ENCODE measurements around the gene ANAPC4. TPM values are rescaled to one million over a fixed set of nuclear protein-coding genes. Genes with fewer than 3 reads are reported as not detected.
"Not testable (repeated sequence)": the region's sequence is repeated elsewhere in the genome, so short reads cannot be mapped to it uniquely, and the experiment has no call there.

ANAPC4 gene
- total RNA-seq, 1 donor from 2014 or later, result 12.2 TPM

- H3K4me1 ChIP-seq, result no peaks in the 10 kb centered on the region
- TF ChIP-seq, protein P1, sequence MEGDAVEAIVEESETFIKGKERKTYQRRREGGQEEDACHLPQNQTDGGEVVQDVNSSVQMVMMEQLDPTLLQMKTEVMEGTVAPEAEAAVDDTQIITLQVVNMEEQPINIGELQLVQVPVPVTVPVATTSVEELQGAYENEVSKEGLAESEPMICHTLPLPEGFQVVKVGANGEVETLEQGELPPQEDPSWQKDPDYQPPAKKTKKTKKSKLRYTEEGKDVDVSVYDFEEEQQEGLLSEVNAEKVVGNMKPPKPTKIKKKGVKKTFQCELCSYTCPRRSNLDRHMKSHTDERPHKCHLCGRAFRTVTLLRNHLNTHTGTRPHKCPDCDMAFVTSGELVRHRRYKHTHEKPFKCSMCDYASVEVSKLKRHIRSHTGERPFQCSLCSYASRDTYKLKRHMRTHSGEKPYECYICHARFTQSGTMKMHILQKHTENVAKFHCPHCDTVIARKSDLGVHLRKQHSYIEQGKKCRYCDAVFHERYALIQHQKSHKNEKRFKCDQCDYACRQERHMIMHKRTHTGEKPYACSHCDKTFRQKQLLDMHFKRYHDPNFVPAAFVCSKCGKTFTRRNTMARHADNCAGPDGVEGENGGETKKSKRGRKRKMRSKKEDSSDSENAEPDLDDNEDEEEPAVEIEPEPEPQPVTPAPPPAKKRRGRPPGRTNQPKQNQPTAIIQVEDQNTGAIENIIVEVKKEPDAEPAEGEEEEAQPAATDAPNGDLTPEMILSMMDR (IDR thresholded peaks at IDR 0.05; ENCODE audit: borderline replicate concordance), result no peak
- H3K27ac ChIP-seq (replicated peaks), result no peak overlapping the region
- no peak overlapping the region for H3K4me3 ChIP-seq
- H3K27me3 ChIP-seq (ENCODE audit: low read depth), result no peaks in the 10 kb centered on the region
- H3K36me3 ChIP-seq, result peaks cover 32% of the 10 kb centered on the region
- DNase-seq, result no peak
- intact Hi-C loops (cut with micrococcal nuclease), result no loop called here
- H3K9me3 ChIP-seq (replicated peaks), result no peaks in the 10 kb centered on the region
Measured at GRCh38 chr4:25367877-25368276, 9.2 kb upstream of the ANAPC4 start.

DNA sequence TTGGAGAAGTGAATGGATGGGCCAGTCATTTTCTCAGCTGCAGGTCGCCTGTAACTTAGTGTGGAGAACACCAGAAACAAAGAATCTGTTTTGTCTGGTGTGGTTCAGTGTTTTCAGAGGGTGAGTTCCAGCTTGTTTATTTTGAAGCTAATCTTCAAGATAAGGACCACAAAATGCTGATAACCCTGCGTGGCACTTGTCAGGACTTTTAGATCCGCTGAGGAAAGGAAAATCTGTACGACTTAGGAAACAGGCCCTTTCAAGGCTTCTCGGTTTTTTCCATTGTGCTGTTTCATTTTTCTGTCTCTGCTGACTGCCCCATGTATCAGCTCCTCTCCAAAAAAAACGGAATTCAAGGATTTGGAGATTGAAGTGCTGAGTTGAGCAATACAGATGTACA, 8.7 kb upstream of the ANAPC4 start:
- H3K36me3 ChIP-seq, result peaks cover 28% of the 10 kb centered on the region
- no peak for DNase-seq
- no peaks in the 10 kb centered on the region for H3K4me1 ChIP-seq
- no peak overlapping the region for H3K4me3 ChIP-seq
- TF ChIP-seq, protein P1 (IDR thresholded peaks at IDR 0.05; ENCODE audit: borderline replicate concordance), result no peak
- H3K9me3 ChIP-seq (replicated peaks), result no peaks in the 10 kb centered on the region
- intact Hi-C loops (cut with micrococcal nuclease), result no loop called here
- no peaks in the 10 kb centered on the region for H3K27me3 ChIP-seq (ENCODE audit: low read depth)
- H3K27ac ChIP-seq (replicated peaks), result no peak overlapping the region

DNA sequence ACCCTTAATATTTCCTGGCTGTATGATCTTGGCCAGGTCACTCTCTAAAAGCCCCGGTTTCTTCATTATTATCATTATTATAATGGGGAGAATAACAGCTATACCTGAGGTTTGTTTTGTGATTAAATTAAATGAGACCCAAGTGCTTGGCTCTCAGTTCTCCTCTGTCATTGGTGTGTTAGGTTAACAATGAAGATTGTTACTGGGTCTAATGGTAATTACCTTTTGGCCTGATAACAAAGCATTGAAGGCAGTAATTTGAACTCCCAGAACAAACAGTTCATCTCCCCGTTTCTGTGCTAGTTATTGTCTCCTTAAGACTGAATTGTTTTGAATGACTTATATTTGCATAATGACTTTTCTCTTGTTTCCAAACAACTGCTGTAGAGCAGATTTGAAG, 6.8 kb upstream of the ANAPC4 start:
- Histone ChIP-seq H3K4me3 (no peak overlapping the region), H3K36me3 (peaks cover 17% of the 10 kb centered on the region), H3K4me1 (no peaks in the 10 kb centered on the region), H3K9me3 (replicated peaks) (no peaks in the 10 kb centered on the region), H3K27me3 (ENCODE audit: low read depth) (no peaks in the 10 kb centered on the region), H3K27ac (replicated peaks) (no peak overlapping the region)
- no peak for DNase-seq
- TF ChIP-seq, protein P1 (IDR thresholded peaks at IDR 0.05; ENCODE audit: borderline replicate concordance), result no peak
- intact Hi-C loops (cut with micrococcal nuclease), result no loop called here

DNA sequence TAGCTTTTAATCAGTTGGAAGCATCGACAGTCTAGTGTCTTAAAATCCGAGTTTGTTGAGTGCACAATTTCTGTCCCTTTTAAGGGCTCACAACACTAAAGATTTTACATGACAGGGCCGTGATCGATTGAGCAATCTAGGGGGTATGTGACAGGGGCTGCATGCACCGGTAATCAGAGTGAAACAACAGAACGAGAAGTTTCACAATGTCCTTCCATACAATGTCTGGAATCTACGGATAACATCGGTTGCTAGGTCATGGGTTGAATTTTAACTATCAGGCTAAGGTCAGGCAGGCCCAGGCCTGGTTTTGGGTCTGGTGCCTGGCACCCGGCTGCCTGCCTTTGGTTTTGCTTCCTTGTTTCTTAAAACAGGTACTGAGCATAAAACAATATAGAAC, 4.5 kb upstream of the ANAPC4 start:
- H3K4me3 ChIP-seq; intact Hi-C loops (cut with micrococcal nuclease); H3K4me1 ChIP-seq; H3K27ac ChIP-seq (replicated peaks); H3K9me3 ChIP-seq (replicated peaks); DNase-seq; H3K27me3 ChIP-seq (ENCODE audit: low read depth): not testable (repeated sequence)
- peaks cover 11% of the 10 kb centered on the region for H3K36me3 ChIP-seq

- intact Hi-C loops (cut with micrococcal nuclease), result no loop called here
- TF ChIP-seq, protein P1 (IDR thresholded peaks at IDR 0.05; ENCODE audit: borderline replicate concordance), result no peak
- Histone ChIP-seq H3K4me3 (peak overlapping the region; percentile 99), H3K27me3 (ENCODE audit: low read depth) (no peaks in the 10 kb centered on the region), H3K4me1 (peaks cover 27% of the 10 kb centered on the region), H3K27ac (replicated peaks) (peak overlapping the region; percentile 83), H3K9me3 (replicated peaks) (peaks cover 5% of the 10 kb centered on the region), H3K36me3 (peaks cover 23% of the 10 kb centered on the region)
- DNase-seq, result no peak
Measured at GRCh38 chr4:25377572-25378436, 741 bp downstream of the ANAPC4 start.

- Histone ChIP-seq H3K4me1 (peaks cover 27% of the 10 kb centered on the region), H3K9me3 (replicated peaks) (peaks cover 5% of the 10 kb centered on the region), H3K27me3 (ENCODE audit: low read depth) (no peaks in the 10 kb centered on the region), H3K27ac (replicated peaks) (peak overlapping the region; percentile 83), H3K36me3 (peaks cover 29% of the 10 kb centered on the region), H3K4me3 (peak overlapping the region; percentile 99)
- TF ChIP-seq, protein P1 (IDR thresholded peaks at IDR 0.05; ENCODE audit: borderline replicate concordance), result no peak
- no peak for DNase-seq
- intact Hi-C loops (cut with micrococcal nuclease), result no loop called here
Measured at GRCh38 chr4:25378437-25378743, 1.3 kb downstream of the ANAPC4 start.
